Astrocyte of the cerebellum (primary cell): ENCODE results near the gene ZCRB1.

ENCODE experiments used
- DNase-seq: peaks from one replicate; pipeline ENCODE4 v3.0.0-alpha.2; 2011; ENCODE audit warnings: low read depth
- H3K4me3 ChIP-seq: 2 replicates; pipeline ENCODE4 v1.5.1; 2011; ENCODE audit warnings: mild to moderate bottlenecking, low read depth, low read length, moderate library complexity
- in situ Hi-C: cut with HindIII; loops from 2 replicates; pipeline ENCODE4 v1.10.0; 2017; ENCODE audit warnings: low sequenced_read_pairs
- TF ChIP-seq, protein P1 (sequence below): IDR thresholded peaks from 2 replicates; pipeline ENCODE4 v1.5.1; 2012; ENCODE audit warnings: low read length, low read depth, moderate library complexity, mild to moderate bottlenecking; ENCODE audit errors: missing control alignments

ZCRB1 gene

GRCh38 chr12:42281844-42282243, 44.0 kb downstream of the ZCRB1 start:
- TF ChIP-seq, protein P1, sequence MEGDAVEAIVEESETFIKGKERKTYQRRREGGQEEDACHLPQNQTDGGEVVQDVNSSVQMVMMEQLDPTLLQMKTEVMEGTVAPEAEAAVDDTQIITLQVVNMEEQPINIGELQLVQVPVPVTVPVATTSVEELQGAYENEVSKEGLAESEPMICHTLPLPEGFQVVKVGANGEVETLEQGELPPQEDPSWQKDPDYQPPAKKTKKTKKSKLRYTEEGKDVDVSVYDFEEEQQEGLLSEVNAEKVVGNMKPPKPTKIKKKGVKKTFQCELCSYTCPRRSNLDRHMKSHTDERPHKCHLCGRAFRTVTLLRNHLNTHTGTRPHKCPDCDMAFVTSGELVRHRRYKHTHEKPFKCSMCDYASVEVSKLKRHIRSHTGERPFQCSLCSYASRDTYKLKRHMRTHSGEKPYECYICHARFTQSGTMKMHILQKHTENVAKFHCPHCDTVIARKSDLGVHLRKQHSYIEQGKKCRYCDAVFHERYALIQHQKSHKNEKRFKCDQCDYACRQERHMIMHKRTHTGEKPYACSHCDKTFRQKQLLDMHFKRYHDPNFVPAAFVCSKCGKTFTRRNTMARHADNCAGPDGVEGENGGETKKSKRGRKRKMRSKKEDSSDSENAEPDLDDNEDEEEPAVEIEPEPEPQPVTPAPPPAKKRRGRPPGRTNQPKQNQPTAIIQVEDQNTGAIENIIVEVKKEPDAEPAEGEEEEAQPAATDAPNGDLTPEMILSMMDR = no peak
- H3K4me3 ChIP-seq = no peak overlapping the region
- DNase-seq = no peak
- in situ Hi-C loops = no loop called here

GRCh38 chr12:42281278-42281677, 44.6 kb downstream of the ZCRB1 start:
- H3K4me3 ChIP-seq = no peak overlapping the region
- no peak for DNase-seq
- in situ Hi-C loops = no loop called here
- TF ChIP-seq, protein P1 = no peak

DNA sequence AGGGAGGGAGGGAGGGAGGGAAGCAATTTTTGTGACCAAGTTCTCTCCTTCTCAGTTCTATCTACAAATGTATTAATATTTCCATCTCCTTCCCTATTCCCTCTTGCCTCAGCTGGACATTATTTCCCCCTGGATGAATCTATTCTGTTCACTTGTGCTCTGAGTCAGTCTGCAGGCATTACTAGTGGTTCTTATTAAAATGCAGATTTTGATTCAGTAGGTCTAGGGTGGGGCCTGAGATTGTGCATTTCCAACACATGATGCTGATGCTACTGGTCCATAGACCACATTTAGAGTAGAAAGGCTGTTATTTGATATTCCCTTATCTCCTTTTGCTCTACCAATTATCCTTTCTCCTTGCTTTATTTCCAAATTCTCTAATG, 47.8 kb downstream of the ZCRB1 start:
- TF ChIP-seq, protein P1 = no peak
- no peak overlapping the region for H3K4me3 ChIP-seq
- DNase-seq = no peak
- in situ Hi-C loops = no loop called here

DNA sequence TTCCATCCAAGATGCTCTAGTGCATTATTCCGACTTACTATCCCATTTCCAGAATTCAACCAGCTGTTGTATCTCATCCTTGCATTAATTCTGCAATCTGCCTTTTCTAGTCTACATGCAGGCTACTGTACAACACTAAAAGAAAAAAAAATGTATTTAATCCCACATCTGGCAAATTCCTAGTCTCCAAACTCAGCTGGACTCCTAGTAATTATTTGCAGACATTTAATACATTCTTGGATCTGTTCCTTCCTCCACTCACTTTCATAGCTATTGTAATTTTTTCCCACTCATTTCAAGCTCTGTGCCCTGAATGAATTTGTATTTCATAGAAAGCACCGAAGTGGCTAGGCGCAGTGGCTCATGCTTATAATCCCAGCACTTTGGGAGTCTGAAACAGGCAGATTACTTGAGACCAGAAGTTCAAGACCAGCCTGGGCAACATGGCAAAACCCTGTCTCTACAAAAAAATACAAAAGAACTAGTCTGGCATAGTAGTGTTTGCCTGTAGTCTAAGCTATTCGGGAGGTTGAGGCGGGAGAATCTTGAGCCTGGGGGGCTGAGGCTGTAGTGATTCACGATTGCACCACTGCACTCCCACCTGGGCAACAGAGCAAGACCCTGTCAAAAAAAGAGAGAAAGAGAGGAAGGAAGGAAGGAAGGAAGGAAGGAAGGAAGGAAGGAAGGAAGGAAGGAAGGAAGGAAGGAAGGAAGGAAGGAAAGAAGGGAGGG, 48.3 kb downstream of the ZCRB1 start:
- in situ Hi-C loops = no loop called here
- no peak for DNase-seq
- no peak overlapping the region for H3K4me3 ChIP-seq
- TF ChIP-seq, protein P1 = no peak

DNA sequence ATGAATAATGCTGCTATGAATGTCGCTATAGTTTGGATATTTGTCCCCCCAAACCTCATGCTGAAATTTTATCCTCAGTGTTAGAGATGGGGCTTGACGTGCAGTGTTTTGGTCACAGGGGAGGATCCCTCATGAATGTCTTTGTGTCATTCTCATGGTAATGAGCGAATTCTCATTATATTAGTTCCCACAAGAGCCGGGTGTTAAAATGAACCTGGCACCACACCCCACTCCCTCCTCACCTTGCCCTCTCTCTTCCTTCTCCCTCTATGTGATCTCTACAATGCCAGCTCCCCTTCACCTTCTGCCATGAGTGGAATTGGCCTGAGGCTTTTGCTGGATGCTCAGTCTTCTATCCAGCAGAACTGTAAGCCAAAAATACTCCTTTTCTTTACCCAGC, 50.4 kb downstream of the ZCRB1 start:
- DNase-seq = no peak
- H3K4me3 ChIP-seq = no peak overlapping the region
- in situ Hi-C loops = no loop called here
- TF ChIP-seq, protein P1 = no peak

- in situ Hi-C loops = no loop called here
- TF ChIP-seq, protein P1 = no peak
- DNase-seq = no peak
- H3K4me3 ChIP-seq = no peak overlapping the region
Measured at GRCh38 chr12:42273706-42274105, 52.2 kb downstream of the ZCRB1 start.

GRCh38 chr12:42270596-42270995, 55.3 kb downstream of the ZCRB1 start:
- no peak for DNase-seq
- no peak overlapping the region for H3K4me3 ChIP-seq
- TF ChIP-seq, protein P1 = no peak
- in situ Hi-C loops = no loop called here
